ENCODE results near the gene AGO4.

AGO4 gene

DNA sequence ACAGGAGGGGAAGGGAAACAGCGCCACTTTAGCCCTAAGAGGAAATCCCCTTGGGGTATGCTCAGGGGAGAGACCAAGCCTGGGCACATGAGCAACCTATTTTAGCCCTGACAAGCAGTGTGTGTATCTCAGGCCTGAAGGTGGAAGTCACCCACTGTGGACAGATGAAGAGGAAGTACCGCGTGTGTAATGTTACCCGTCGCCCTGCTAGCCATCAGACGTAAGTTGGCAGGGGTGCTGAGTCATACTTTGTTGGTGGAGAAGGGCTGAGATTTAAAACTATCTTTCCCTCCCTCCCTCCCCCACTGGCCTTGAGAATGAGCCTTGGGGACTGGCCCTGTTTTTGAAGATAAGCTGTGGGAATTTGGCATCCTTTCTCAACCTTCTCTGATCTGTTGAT lies 86.4 kb downstream of the AGO4 start:
- Mint-ChIP-seq H3K27ac (ENCODE audit: low read depth) (no peak overlapping the region), H3K9me3 (no peaks in the 10 kb centered on the region), H3K27me3 (no peaks in the 10 kb centered on the region), H3K4me3 (no peak overlapping the region), H3K4me1 (no peaks in the 10 kb centered on the region), H3K36me3 (ENCODE audit: insufficient read depth) (peaks cover 34% of the 10 kb centered on the region)
- no peak for DNase-seq (ENCODE audit: low spot score in 2 of 2)
- peak; percentile 52 for ATAC-seq (replicated peaks; ENCODE audit: extremely low read depth, poor library complexity, severe bottlenecking)

- ATAC-seq (replicated peaks; ENCODE audit: extremely low read depth, poor library complexity, severe bottlenecking): no peak
- DNase-seq (ENCODE audit: low spot score in 2 of 2): no peak
- Mint-ChIP-seq H3K4me1 (no peaks in the 10 kb centered on the region), H3K27ac (ENCODE audit: low read depth) (no peak overlapping the region), H3K27me3 (no peaks in the 10 kb centered on the region), H3K4me3 (no peak overlapping the region), H3K36me3 (ENCODE audit: insufficient read depth) (peaks cover 30% of the 10 kb centered on the region), H3K9me3 (no peaks in the 10 kb centered on the region)
Observed at GRCh38 chr1:35894656-35895055, 86.8 kb downstream of the AGO4 start.

GRCh38 chr1:35899941-35900340 lies 92.1 kb downstream of the AGO4 start:
- H3K9me3 Mint-ChIP-seq: no peaks in the 10 kb centered on the region

GRCh38 chr1:35901235-35901634 lies 93.4 kb downstream of the AGO4 start:
- Mint-ChIP-seq H3K27me3 (no peaks in the 10 kb centered on the region), H3K27ac (ENCODE audit: low read depth) (no peak overlapping the region)

More at GRCh38 chr1:35899941-35900340, 92.1 kb downstream of the AGO4 start:
- no peak overlapping the region for H3K4me3 Mint-ChIP-seq
- no peaks in the 10 kb centered on the region for H3K27me3 Mint-ChIP-seq
- H3K27ac Mint-ChIP-seq (ENCODE audit: low read depth): no peak overlapping the region
- ATAC-seq (replicated peaks; ENCODE audit: extremely low read depth, poor library complexity, severe bottlenecking) (no peak), DNase-seq (ENCODE audit: low spot score in 2 of 2) (no peak)
- peaks cover 35% of the 10 kb centered on the region for H3K36me3 Mint-ChIP-seq (ENCODE audit: insufficient read depth)
- H3K4me1 Mint-ChIP-seq: no peaks in the 10 kb centered on the region

DNA sequence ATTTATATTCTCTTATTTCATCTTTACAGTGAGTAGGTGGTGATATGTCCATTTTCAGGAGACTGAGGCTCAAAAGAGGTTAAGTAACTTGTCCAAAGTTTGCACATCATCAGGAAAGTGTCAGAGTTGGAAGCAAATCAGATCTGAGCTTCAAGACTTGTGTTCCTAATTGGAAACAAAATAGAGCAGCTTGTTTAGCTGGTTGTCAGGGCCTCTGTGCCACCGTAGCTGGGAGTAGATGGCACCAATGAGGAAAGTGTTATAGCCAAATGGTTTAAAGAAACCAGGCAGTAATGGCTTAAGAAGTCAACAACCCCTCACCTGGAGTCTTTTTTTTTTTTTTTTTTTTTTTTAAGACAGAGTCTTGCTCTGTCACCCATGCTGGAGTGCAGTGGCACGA lies 94.9 kb downstream of the AGO4 start:
- no peak overlapping the region for H3K27ac Mint-ChIP-seq (ENCODE audit: low read depth)
- no peaks in the 10 kb centered on the region for H3K4me1 Mint-ChIP-seq
- H3K27me3 Mint-ChIP-seq: no peaks in the 10 kb centered on the region
- H3K36me3 Mint-ChIP-seq (ENCODE audit: insufficient read depth): peaks cover 39% of the 10 kb centered on the region
- ATAC-seq (replicated peaks; ENCODE audit: extremely low read depth, poor library complexity, severe bottlenecking): no peak
- no peak for DNase-seq (ENCODE audit: low spot score in 2 of 2)
- no peaks in the 10 kb centered on the region for H3K9me3 Mint-ChIP-seq
- no peak overlapping the region for H3K4me3 Mint-ChIP-seq

More at GRCh38 chr1:35901235-35901634, 93.4 kb downstream of the AGO4 start:
- no peak for ATAC-seq (replicated peaks; ENCODE audit: extremely low read depth, poor library complexity, severe bottlenecking)
- Mint-ChIP-seq H3K4me1 (no peaks in the 10 kb centered on the region), H3K9me3 (no peaks in the 10 kb centered on the region), H3K4me3 (no peak overlapping the region), H3K36me3 (ENCODE audit: insufficient read depth) (peaks cover 34% of the 10 kb centered on the region)
- no peak for DNase-seq (ENCODE audit: low spot score in 2 of 2)

Data from central memory CD8-positive, alpha-beta T cell (primary cell).